ENCODE results near the gene ACP3.

DNA sequence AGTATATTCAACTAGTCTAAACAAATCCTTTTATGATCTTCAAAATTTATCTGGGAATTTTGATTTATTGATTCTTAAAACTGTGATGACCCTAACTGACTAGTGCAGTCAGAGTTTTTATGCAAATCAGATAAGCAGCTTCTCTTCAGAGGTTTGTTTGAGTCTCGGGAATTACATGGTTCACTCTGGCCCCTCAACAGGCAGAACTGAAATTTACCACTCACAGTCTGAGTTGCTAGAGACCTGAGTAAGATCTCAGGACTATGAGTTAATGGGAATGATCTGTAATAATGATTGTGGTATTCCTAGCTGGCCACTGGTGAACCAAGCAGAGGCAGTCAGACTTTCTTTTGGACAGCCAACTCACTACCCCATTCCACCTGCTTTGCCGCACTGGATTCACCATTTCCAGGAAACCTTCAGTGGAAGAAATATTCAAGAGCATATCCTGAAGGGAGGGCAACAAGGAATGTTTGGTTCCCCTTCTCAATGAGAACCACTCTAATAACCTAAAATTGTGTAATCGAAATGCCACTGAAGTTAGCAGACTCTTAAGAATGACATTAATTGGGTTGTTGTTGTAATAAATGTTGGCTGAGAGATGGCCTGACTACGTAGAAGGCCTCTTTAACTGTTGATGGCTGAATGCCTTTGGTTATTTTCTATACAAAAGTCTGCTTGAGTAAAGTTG is 88.5 kb downstream of the ACP3 start:
- TF ChIP-seq CTCF (IDR thresholded peaks at IDR 0.05; ENCODE audit: insufficient read depth, low read depth, low read length) (no peak), EZH2 (IDR thresholded peaks at IDR 0.05; ENCODE audit: insufficient read depth, low read length) (no peak)
